Thyroid gland (tissue), 4 donors: ENCODE data around the gene ZNF341. TPM values are rescaled to one million over a fixed set of nuclear protein-coding genes. Genes with fewer than 3 reads are reported as not detected.

Source experiments
- DNase-seq, 2 donors: peaks; one replicate each; pipeline ENCODE4 v3.0.0-alpha.2; 2019
- H3K27ac ChIP-seq, 3 donors: fragments of 200-600 bp; sonication (generic); 1 replicate in 2 of 3; 2 replicates in 1 of 3; pipeline ENCODE4 v1.5.1; 2016 to 2019; ENCODE audit warnings: mild to moderate bottlenecking in 1 of 3, moderate library complexity in 1 of 3
- H3K27me3 ChIP-seq: fragments of 200-600 bp; sonication (generic); one replicate; pipeline ENCODE4 v1.5.1; 2019
- H3K36me3 ChIP-seq, 2 donors: fragments of 200-600 bp; sonication (generic); one replicate each; pipeline ENCODE4 v1.5.1; 2016 to 2019
- H3K4me1 ChIP-seq, 2 donors: fragments of 200-600 bp; sonication (generic); one replicate each; pipeline ENCODE4 v1.5.1; 2017 to 2019
- H3K4me3 ChIP-seq, 3 donors: fragments of 200-600 bp; sonication (generic); replicated peaks in 1 of 3; 1 replicate in 2 of 3; 2 replicates in 1 of 3; pipeline ENCODE4 v1.5.1; 2016; ENCODE audit warnings: mild to moderate bottlenecking in 1 of 3
- H3K9me3 ChIP-seq: fragments of 200-600 bp; sonication (generic); one replicate; pipeline ENCODE4 v1.5.1; 2017
- POLR2A ChIP-seq, 2 donors: fragments of 450-650 bp; IDR thresholded peaks; one replicate each; pipeline ENCODE4 v1.6.1; 2017; ENCODE audit warnings: antibody characterized with exemption in 2 of 2, mild to moderate bottlenecking in 2 of 2, moderate library complexity in 1 of 2
- WGBS, 2 donors: methylation state at CpG; one replicate each; pipeline ENCODE4 v1.1.5; 2017; 5-methylcytosine and 5-hydroxymethylcytosine counted together
- intact Hi-C: fragments of 100-400 bp; cut with DNase I; formaldehyde crosslinking; loops from one replicate; pipeline ENCODE4 v1.15.1; 2023
- total RNA-seq, 4 donors: library from RNA; depleted of rRNA; stranded (reverse); fragments of >200 nt; gene quantifications; one replicate each; pipeline ENCODE4 v1.2.3, GENCODE V29; 2016
- TF ChIP-seq, protein P1 (sequence below), 6 experiments: fragments of 200-600 bp in 3 of 6; fragments of 450-650 bp in 3 of 6; sonication (generic) in 3 of 6; IDR thresholded peaks; one replicate each; pipeline ENCODE4 v1.5.1; 2016 to 2019; ENCODE audit warnings: antibody characterized with exemption in 6 of 6, mild to moderate bottlenecking in 2 of 6, inconsistent platforms in 1 of 6, moderate library complexity in 1 of 6

The ZNF341 gene
- total RNA-seq, 4 donors from 2014 or later = 1.1 to 3.5 (median 2.8) TPM

GRCh38 chr20:33709905-33710541, 21.8 kb upstream of the ZNF341 start:
- intact Hi-C loops = no loop called here
- peaks cover 0 to 15% of the 10 kb centered on the region in 2 donors for H3K36me3 ChIP-seq
- 82 to 90% methylated on average over 16 of the region's 16 CpGs for whole genome bisulfite sequencing, 2 donors

DNA sequence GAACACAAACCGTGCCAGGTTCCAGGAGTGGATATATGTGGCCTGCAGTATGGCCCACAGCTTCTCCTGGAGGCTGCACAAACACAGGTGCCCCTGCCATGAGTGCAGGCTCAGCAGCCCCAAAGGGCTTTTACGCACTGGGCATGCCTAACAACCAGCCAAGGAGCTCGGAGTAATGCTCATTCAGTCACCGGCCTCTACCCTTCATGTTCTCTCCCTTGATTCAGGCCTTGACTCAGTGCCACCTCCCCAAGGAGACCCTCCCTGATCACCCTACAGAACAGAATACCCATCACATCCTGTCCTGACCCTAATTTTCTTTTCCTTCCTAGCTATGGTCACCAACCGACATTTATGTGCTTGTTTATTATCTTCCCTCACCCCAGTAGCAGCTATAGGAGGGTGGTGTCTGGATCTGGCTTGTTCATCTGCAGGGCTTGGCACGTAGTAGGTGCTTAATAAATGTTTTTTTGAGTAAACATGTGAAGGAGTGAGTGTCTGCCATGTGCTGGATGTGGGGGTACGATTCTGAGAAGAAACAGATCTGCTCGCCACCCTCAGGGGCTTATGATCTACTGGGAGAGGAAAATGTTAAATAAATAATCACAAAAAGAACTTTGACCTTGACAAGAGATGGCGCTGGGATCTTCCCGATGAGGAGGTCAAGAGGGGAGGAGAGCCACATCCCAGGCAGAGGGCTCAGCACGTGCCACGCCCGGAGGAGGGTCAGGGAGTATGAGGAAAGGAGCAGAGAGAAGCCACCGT, 20.9 kb upstream of the ZNF341 start:
- Histone ChIP-seq H3K4me3 (no peak overlapping the region), H3K4me1 (peaks cover 0 to 5% of the 10 kb centered on the region in 2 donors), H3K27ac (no peak overlapping the region), H3K36me3 (peaks cover 0 to 15% of the 10 kb centered on the region in 2 donors), H3K9me3 (no peaks in the 10 kb centered on the region), H3K27me3 (no peaks in the 10 kb centered on the region)
- intact Hi-C loops = no loop called here
- WGBS, 2 donors = 78 to 83% methylated on average over 13 to 14 of the region's 14 CpGs
- no peak for DNase-seq
- TF ChIP-seq POLR2A (IDR thresholded peaks at IDR 0.05) = no peak
- TF ChIP-seq, protein P1, sequence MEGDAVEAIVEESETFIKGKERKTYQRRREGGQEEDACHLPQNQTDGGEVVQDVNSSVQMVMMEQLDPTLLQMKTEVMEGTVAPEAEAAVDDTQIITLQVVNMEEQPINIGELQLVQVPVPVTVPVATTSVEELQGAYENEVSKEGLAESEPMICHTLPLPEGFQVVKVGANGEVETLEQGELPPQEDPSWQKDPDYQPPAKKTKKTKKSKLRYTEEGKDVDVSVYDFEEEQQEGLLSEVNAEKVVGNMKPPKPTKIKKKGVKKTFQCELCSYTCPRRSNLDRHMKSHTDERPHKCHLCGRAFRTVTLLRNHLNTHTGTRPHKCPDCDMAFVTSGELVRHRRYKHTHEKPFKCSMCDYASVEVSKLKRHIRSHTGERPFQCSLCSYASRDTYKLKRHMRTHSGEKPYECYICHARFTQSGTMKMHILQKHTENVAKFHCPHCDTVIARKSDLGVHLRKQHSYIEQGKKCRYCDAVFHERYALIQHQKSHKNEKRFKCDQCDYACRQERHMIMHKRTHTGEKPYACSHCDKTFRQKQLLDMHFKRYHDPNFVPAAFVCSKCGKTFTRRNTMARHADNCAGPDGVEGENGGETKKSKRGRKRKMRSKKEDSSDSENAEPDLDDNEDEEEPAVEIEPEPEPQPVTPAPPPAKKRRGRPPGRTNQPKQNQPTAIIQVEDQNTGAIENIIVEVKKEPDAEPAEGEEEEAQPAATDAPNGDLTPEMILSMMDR (IDR thresholded peaks at IDR 0.05) = no peak

More at GRCh38 chr20:33709905-33710541, 21.8 kb upstream of the ZNF341 start:
- no peak overlapping the region for H3K27ac ChIP-seq
- H3K27me3 ChIP-seq = no peaks in the 10 kb centered on the region
- no peak for TF ChIP-seq POLR2A (IDR thresholded peaks at IDR 0.05)
- TF ChIP-seq, protein P1 (IDR thresholded peaks at IDR 0.05) = no peak
- peaks cover 0 to 5% of the 10 kb centered on the region in 2 donors for H3K4me1 ChIP-seq
- no peak overlapping the region for H3K4me3 ChIP-seq
- H3K9me3 ChIP-seq = no peaks in the 10 kb centered on the region
- DNase-seq = no peak

DNA sequence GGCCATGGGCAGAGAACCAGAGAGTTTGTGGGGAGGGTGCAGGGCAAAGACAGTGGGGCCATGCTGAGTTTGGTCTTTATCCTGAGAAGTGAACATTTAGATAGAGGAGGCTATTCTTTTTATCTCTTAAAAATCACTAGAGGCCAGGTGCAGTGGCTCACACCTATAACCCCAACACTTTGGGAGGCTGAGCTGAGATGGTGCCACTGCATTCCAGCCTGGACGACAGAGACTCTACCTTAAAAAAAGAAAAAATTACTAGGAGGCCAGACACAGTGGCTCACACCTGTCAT, 20.4 kb upstream of the ZNF341 start:
- H3K4me1 ChIP-seq = peaks cover 0 to 5% of the 10 kb centered on the region in 2 donors
- H3K4me3 ChIP-seq = no peak overlapping the region
- no peaks in the 10 kb centered on the region for H3K9me3 ChIP-seq
- peaks cover 0 to 15% of the 10 kb centered on the region in 2 donors for H3K36me3 ChIP-seq
- intact Hi-C loops = no loop called here
- WGBS, 2 donors = 0 to 93% methylated on average over 1 of the region's 1 CpG
- no peak for DNase-seq
- H3K27me3 ChIP-seq = no peaks in the 10 kb centered on the region
- H3K27ac ChIP-seq = no peak overlapping the region
- no peak for TF ChIP-seq POLR2A (IDR thresholded peaks at IDR 0.05)
- TF ChIP-seq, protein P1 (IDR thresholded peaks at IDR 0.05) = no peak

DNA sequence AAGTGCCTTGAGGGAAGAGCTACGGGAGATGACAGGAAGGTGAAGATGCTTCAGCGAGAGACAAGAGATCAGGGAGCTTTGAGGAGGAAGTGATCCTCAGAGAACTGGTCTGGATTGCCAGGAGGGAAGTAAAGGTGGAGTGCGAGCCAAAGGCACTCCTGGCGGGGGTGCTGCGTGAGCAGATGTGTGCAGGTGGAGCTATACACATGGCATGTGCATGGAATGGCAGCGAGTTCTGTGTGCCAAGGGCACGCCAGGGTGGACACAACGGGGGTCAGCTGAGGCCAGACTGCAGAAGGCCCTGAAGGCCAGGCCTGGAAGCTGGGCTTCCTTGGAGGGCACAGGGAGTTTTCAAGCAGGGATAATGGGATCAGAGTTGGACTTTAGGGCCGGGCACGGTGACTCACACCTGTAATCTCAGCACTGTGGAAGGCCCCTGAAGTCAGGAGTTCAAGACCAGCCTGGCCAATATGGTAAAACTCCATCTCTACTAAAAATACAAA, 17.9 kb upstream of the ZNF341 start:
- H3K4me3 ChIP-seq = no peak overlapping the region
- no peak for DNase-seq
- H3K27ac ChIP-seq = no peak overlapping the region
- intact Hi-C loops = no loop called here
- H3K36me3 ChIP-seq = peaks cover 0 to 10% of the 10 kb centered on the region in 2 donors
- no peaks in the 10 kb centered on the region for H3K27me3 ChIP-seq
- H3K9me3 ChIP-seq = no peaks in the 10 kb centered on the region
- peaks cover 4 to 7% of the 10 kb centered on the region in 2 donors for H3K4me1 ChIP-seq
- 90 to 94% methylated on average over 8 to 10 of the region's 10 CpGs for WGBS, 2 donors
- TF ChIP-seq, protein P1 (IDR thresholded peaks at IDR 0.05) = no peak
- TF ChIP-seq POLR2A (IDR thresholded peaks at IDR 0.05) = no peak

DNA sequence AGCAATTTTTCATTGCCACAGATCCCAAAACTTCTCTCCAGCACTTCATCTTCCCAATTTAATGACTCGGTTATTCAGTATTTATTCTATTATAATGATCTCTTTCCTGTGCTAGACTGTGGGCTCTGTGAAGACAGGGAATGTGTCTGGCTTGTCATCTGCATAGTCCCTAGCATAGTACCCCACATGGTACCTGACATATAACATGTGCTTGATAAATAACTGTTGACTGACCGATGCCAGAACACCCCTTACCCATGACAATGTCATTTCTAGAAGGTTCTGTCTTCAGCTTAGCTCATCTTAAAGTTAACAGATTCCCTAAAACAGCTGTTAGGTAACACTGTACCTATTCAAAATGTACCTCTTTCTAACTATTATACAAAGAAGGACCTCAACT, 15.3 kb upstream of the ZNF341 start:
- Histone ChIP-seq H3K4me3 (no peak overlapping the region), H3K27me3 (no peaks in the 10 kb centered on the region), H3K4me1 (peaks cover 11 to 12% of the 10 kb centered on the region in 2 donors), H3K9me3 (no peaks in the 10 kb centered on the region), H3K27ac (no peak overlapping the region), H3K36me3 (peaks cover 0 to 6% of the 10 kb centered on the region in 2 donors)
- no peak for TF ChIP-seq POLR2A (IDR thresholded peaks at IDR 0.05)
- TF ChIP-seq, protein P1 (IDR thresholded peaks at IDR 0.05) = no peak
- no peak for DNase-seq
- intact Hi-C loops = no loop called here
- 84 to 90% methylated on average over 2 of the region's 2 CpGs for WGBS, 2 donors
